Vagina (tissue), 2 donors: Measurements from ENCODE around the gene TSPAN9.

Experiments used
- CTCF ChIP-seq, 3 experiments: fragments of 450-650 bp in 2 of 3; fragments of 200-600 bp in 1 of 3; sonication (generic) in 1 of 3; IDR thresholded peaks; one replicate each; pipeline ENCODE4 v1.5.1; 2017 to 2019; ENCODE audit warnings: antibody characterized with exemption in 3 of 3, mild to moderate bottlenecking in 2 of 3, moderate library complexity in 2 of 3
- POLR2A ChIP-seq, 2 donors: fragments of 450-650 bp; IDR thresholded peaks; one replicate each; pipeline ENCODE4 v1.6.1; 2017; ENCODE audit warnings: antibody characterized with exemption in 2 of 2, mild to moderate bottlenecking in 2 of 2, moderate library complexity in 2 of 2

- TF ChIP-seq CTCF (IDR thresholded peaks at IDR 0.05) (no peak), POLR2A (IDR thresholded peaks at IDR 0.05) (no peak)
Observed at GRCh38 chr12:3225154-3225795, 148.1 kb downstream of the TSPAN9 start.
